Hepatocyte (in vitro differentiated cells): ENCODE measurements around the gene B4GALT3.

ENCODE experiments used
- EZH2 ChIP-seq: fragments of 200-600 bp; sonication (generic); IDR thresholded peaks from 2 replicates; pipeline ENCODE4 v1.6.1; 2016; ENCODE audit warnings: antibody characterized with exemption, mild to moderate bottlenecking, borderline replicate concordance
- EZH2phosphoT487 ChIP-seq: fragments of 200-600 bp; sonication (generic); IDR thresholded peaks from one replicate; pipeline ENCODE4 v1.6.1; 2018; ENCODE audit warnings: antibody characterized with exemption, mild to moderate bottlenecking, low read depth, moderate library complexity; ENCODE audit not compliant: unreplicated experiment, severe bottlenecking
- TF ChIP-seq, protein P1 (sequence below): fragments of 200-600 bp; sonication (generic); IDR thresholded peaks from 2 replicates; pipeline ENCODE4 v1.5.1; 2016; ENCODE audit warnings: antibody characterized with exemption, mild to moderate bottlenecking; ENCODE audit not compliant: poor library complexity

DNA sequence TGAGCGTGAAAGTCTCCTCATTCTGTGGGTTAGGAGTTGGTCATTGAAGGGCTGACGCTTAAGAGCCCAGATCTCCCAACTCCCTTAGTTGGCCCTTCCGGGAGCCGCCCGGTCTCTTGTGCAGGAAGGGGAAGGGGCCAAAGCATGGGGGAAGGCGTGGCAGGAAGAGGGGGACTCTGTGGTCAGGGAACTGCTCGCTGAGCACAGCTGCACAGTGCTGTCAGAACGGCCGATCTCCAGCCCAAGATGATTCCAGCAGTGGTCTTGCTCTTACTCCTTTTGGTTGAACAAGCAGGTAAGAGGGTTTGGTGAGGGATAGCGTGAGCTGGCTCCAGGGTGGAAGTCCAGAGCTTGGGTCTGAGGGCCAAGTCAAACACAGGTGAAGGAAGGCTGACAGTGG, 37.8 kb upstream of the B4GALT3 start, which contains the start of gene FCER1G:
- TF ChIP-seq, protein P1, sequence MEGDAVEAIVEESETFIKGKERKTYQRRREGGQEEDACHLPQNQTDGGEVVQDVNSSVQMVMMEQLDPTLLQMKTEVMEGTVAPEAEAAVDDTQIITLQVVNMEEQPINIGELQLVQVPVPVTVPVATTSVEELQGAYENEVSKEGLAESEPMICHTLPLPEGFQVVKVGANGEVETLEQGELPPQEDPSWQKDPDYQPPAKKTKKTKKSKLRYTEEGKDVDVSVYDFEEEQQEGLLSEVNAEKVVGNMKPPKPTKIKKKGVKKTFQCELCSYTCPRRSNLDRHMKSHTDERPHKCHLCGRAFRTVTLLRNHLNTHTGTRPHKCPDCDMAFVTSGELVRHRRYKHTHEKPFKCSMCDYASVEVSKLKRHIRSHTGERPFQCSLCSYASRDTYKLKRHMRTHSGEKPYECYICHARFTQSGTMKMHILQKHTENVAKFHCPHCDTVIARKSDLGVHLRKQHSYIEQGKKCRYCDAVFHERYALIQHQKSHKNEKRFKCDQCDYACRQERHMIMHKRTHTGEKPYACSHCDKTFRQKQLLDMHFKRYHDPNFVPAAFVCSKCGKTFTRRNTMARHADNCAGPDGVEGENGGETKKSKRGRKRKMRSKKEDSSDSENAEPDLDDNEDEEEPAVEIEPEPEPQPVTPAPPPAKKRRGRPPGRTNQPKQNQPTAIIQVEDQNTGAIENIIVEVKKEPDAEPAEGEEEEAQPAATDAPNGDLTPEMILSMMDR: no peak
- no peak for TF ChIP-seq EZH2
- TF ChIP-seq EZH2phosphoT487: no peak
